Mucosa of gallbladder (tissue), 1 donor: Measurements from ENCODE around the gene NAP1L3. TPM values are rescaled to one million over a fixed set of nuclear protein-coding genes. Genes with fewer than 3 reads are reported as not detected.

Experiments used
- DNase-seq: peaks from one replicate; pipeline ENCODE4 v3.0.0-alpha.2; 2020; ENCODE audit warnings: low spot score
- total RNA-seq: library from RNA; stranded (reverse); gene quantifications from one replicate; pipeline ENCODE4 v1.2.1, GENCODE V29; 2021
- donor health status: DM: no; HTN: no; CAD: no.

Gene NAP1L3
- 5.2 TPM for total RNA-seq

GRCh38 chrX:93673056-93673868, at the start of gene NAP1L3:
TSS of gene NAP1L3 (minus strand) at chrX:93673578. CDS start at chrX:93673304, 274 bp downstream.
- DNase-seq: peak; percentile 54

GRCh38 chrX:93711076-93711475, 37.7 kb upstream of the NAP1L3 start:
- no peak for DNase-seq

GRCh38 chrX:93703701-93704100, 30.3 kb upstream of the NAP1L3 start:
- no peak for DNase-seq

- no peak for DNase-seq
Observed at GRCh38 chrX:93695981-93696380, 22.6 kb upstream of the NAP1L3 start.

- DNase-seq: no peak
Observed at GRCh38 chrX:93673869-93674271, 492 bp upstream of the NAP1L3 start, which contains the start of gene FAM133A. TSS of gene FAM133A (plus strand) at chrX:93674206. CDS start at chrX:93709420, 35,214 bp downstream.

- DNase-seq: no peak
Observed at GRCh38 chrX:93660575-93660974, 12.8 kb downstream of the NAP1L3 start.

- DNase-seq: no peak
Observed at GRCh38 chrX:93649381-93649780, 24.0 kb downstream of the NAP1L3 start.

- no peak for DNase-seq
Observed at GRCh38 chrX:93637591-93637990, 35.8 kb downstream of the NAP1L3 start.

Other genes starting within 250 kb of the NAP1L3 start
- gene FAM133A, start 628 bp upstream of the NAP1L3 start, total RNA-seq: not detected